Loucy (cell line): ENCODE measurements around the gene DNM1.

Experiments
- H2AFZ ChIP-seq: fragments of 200-600 bp; sonication (generic); 2 replicates; pipeline ENCODE4 v1.6.0; 2016; ENCODE audit warnings: antibody characterized with exemption, mild to moderate bottlenecking, low read length, moderate library complexity
- H3F3A ChIP-seq: fragments of 200-600 bp; 2 replicates; pipeline ENCODE4 v1.6.0; 2016; ENCODE audit warnings: antibody characterized with exemption, low read depth, mild to moderate bottlenecking
- H3K27me3 ChIP-seq: fragments of 200-600 bp; sonication (generic); 2 replicates; pipeline ENCODE4 v1.6.1; 2014; ENCODE audit warnings: low read length, mild to moderate bottlenecking; ENCODE audit not compliant: insufficient read depth, poor library complexity, severe bottlenecking
- H3K36me3 ChIP-seq: fragments of 200-600 bp; sonication (generic); 2 replicates; pipeline ENCODE4 v1.6.1; 2016; ENCODE audit warnings: low read length; ENCODE audit not compliant: insufficient read depth
- H3K4me1 ChIP-seq: fragments of 200-600 bp; sonication (generic); 2 replicates; pipeline ENCODE4 v1.5.1; 2014; ENCODE audit warnings: low read length, mild to moderate bottlenecking; ENCODE audit not compliant: insufficient read depth, poor library complexity, severe bottlenecking
- H3K4me2 ChIP-seq: fragments of 200-600 bp; sonication (generic); 2 replicates; pipeline ENCODE4 v1.6.0; 2014; ENCODE audit warnings: antibody characterized with exemption, low read length, low read depth, mild to moderate bottlenecking; ENCODE audit not compliant: poor library complexity, severe bottlenecking
- H3K4me3 ChIP-seq: fragments of 200-600 bp; sonication (generic); 2 replicates; pipeline ENCODE4 v1.5.1; 2014; ENCODE audit warnings: low read length, mild to moderate bottlenecking, mixed read lengths; ENCODE audit not compliant: poor library complexity, severe bottlenecking
- H3K79me2 ChIP-seq: fragments of 200-600 bp; sonication (generic); 2 replicates; pipeline ENCODE4 v1.6.1; 2014; ENCODE audit warnings: low read length; ENCODE audit not compliant: insufficient read depth
- H3K9ac ChIP-seq: fragments of 200-600 bp; sonication (generic); 2 replicates; pipeline ENCODE4 v1.6.0; 2014; ENCODE audit warnings: mild to moderate bottlenecking, low read depth, low read length, moderate library complexity; ENCODE audit not compliant: poor library complexity, severe bottlenecking
- H3K9me2 ChIP-seq: fragments of 200-600 bp; sonication (generic); replicated peaks from 2 replicates; pipeline ENCODE4 v1.6.1; 2016; ENCODE audit warnings: low read depth, low read length, mixed read lengths
- H3K9me3 ChIP-seq: fragments of 200-600 bp; sonication (generic); 2 replicates; pipeline ENCODE4 v1.6.1; 2014; ENCODE audit warnings: mild to moderate bottlenecking, antibody characterized with exemption, low read length, low read depth; ENCODE audit not compliant: insufficient read depth
- H4K20me1 ChIP-seq: fragments of 200-600 bp; sonication (generic); 2 replicates; pipeline ENCODE4 v1.6.0; 2014; ENCODE audit warnings: antibody characterized with exemption, low read length, mild to moderate bottlenecking; ENCODE audit not compliant: insufficient read depth, poor library complexity, severe bottlenecking
- EZH2phosphoT487 ChIP-seq: fragments of 200-600 bp; IDR thresholded peaks from 2 replicates; pipeline ENCODE4 v1.6.1; 2018; ENCODE audit warnings: antibody characterized with exemption, mild to moderate bottlenecking, moderate library complexity, borderline replicate concordance
- TF ChIP-seq, protein P1 (sequence below): fragments of 200-600 bp; sonication (generic); conservative IDR thresholded peaks from 2 replicates; pipeline ENCODE4 v1.5.1; 2014; ENCODE audit warnings: mild to moderate bottlenecking, antibody characterized with exemption, low read length

The DNM1 gene

DNA sequence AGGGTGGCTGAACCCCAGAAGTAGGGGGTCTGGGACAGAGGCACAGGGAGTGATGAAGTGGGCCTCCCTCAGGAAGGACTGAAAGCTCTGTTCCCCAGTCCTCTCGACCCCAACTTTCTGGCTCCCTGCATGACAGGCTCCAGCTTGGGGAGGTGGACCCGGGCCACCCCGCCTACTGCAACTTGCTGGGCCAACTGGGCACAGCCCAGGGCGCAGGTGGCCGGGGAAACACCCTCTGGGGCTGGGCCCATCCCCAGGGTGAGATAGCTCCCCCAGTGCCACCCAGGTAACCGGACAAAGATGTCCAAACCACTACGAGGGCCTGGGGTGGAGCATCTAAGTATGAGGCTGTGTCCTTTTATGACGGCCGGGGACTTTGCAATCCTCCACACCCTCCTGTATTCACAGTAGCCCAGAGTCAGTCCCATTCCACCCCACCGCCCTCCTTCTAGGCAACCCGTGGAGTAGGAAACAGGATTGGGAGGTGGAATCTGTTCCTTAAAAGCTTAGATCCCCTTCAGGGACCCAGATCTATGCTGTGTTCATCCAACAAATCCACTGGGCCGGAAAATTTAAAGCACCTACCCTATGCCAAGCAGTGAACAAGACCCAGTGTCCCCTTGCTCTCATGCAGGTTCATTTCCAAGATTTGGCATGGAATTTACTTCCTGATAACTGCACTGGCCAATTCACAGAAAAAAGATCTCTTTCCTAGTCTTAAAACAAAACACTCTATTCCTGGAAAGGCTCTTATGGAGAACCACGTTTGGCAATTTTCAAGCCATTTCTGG is 19.9 kb downstream of the DNM1 start:
- no peaks in the 10 kb centered on the region for H4K20me1 ChIP-seq
- no peaks in the 10 kb centered on the region for H3K36me3 ChIP-seq
- H3K4me3 ChIP-seq, result no peak overlapping the region
- H3K4me2 ChIP-seq, result no peak overlapping the region
- no peaks in the 10 kb centered on the region for H3K4me1 ChIP-seq
- no peaks in the 10 kb centered on the region for H3K27me3 ChIP-seq
- H3F3A ChIP-seq, result no peaks in the 10 kb centered on the region
- no peaks in the 10 kb centered on the region for H3K79me2 ChIP-seq
- no peak overlapping the region for H2AFZ ChIP-seq
- no peak for TF ChIP-seq EZH2phosphoT487
- TF ChIP-seq, protein P1, sequence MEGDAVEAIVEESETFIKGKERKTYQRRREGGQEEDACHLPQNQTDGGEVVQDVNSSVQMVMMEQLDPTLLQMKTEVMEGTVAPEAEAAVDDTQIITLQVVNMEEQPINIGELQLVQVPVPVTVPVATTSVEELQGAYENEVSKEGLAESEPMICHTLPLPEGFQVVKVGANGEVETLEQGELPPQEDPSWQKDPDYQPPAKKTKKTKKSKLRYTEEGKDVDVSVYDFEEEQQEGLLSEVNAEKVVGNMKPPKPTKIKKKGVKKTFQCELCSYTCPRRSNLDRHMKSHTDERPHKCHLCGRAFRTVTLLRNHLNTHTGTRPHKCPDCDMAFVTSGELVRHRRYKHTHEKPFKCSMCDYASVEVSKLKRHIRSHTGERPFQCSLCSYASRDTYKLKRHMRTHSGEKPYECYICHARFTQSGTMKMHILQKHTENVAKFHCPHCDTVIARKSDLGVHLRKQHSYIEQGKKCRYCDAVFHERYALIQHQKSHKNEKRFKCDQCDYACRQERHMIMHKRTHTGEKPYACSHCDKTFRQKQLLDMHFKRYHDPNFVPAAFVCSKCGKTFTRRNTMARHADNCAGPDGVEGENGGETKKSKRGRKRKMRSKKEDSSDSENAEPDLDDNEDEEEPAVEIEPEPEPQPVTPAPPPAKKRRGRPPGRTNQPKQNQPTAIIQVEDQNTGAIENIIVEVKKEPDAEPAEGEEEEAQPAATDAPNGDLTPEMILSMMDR, result no peak
- no peaks in the 10 kb centered on the region for H3K9me3 ChIP-seq
- H3K9me2 ChIP-seq, result no peaks in the 10 kb centered on the region
- no peak overlapping the region for H3K9ac ChIP-seq

- no peak overlapping the region for H3K4me3 ChIP-seq
- no peak overlapping the region for H3K4me2 ChIP-seq
- no peaks in the 10 kb centered on the region for H3K27me3 ChIP-seq
- no peaks in the 10 kb centered on the region for H3K79me2 ChIP-seq
- no peaks in the 10 kb centered on the region for H3K9me2 ChIP-seq
- H3K4me1 ChIP-seq, result no peaks in the 10 kb centered on the region
- TF ChIP-seq, protein P1, result no peak
- no peak for TF ChIP-seq EZH2phosphoT487
- no peaks in the 10 kb centered on the region for H3F3A ChIP-seq
- H2AFZ ChIP-seq, result no peak overlapping the region
- no peaks in the 10 kb centered on the region for H3K36me3 ChIP-seq
- H4K20me1 ChIP-seq, result no peaks in the 10 kb centered on the region
- H3K9me3 ChIP-seq, result no peaks in the 10 kb centered on the region
- H3K9ac ChIP-seq, result no peak overlapping the region
Measured at GRCh38 chr9:128224877-128225276, 21.7 kb downstream of the DNM1 start.

DNA sequence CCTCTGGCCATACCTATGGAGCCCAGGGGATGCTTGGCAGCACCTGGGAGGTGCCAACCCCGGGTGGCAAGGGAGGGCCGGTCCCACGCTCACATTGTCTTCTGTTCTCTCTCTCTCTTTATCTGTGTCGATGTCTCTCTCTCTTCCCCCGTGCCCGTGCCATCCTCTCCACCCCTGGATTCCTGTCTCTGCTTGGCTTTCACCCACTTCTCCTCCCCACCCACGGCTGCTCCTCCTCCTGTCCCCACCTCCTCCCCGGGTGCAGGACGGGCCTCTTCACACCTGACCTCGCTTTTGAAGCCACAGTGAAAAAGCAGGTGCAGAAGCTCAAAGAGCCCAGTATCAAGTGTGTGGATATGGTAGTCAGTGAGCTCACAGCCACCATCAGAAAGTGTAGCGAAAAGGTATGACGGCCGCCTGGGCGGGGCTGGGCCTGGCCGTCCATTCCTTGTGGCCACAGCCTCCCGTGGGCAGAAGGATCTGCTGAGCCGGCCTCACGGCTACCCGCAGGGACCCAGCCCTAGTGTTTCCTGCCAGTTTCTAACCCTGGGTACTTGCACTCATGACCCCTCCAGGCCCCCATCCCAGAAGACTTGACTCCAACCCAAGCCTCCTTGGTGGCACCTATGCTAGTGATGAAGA is 22.7 kb downstream of the DNM1 start:
- H3K4me2 ChIP-seq, result no peak overlapping the region

More for the DNA sequence above, 22.7 kb downstream of the DNM1 start:
- Histone ChIP-seq H3K4me3 (no peak overlapping the region), H3K9me3 (no peaks in the 10 kb centered on the region), H3K9ac (no peak overlapping the region), H2AFZ (no peak overlapping the region), H3K4me1 (no peaks in the 10 kb centered on the region), H3K79me2 (no peaks in the 10 kb centered on the region), H4K20me1 (no peaks in the 10 kb centered on the region), H3K36me3 (no peaks in the 10 kb centered on the region), H3K9me2 (no peaks in the 10 kb centered on the region), H3K27me3 (no peaks in the 10 kb centered on the region), H3F3A (no peaks in the 10 kb centered on the region)
- TF ChIP-seq, protein P1, result no peak
- no peak for TF ChIP-seq EZH2phosphoT487
